Liver (tissue), 3 donors: ENCODE results near the gene GLOD4.

Source experiments
- ATF3 ChIP-seq: IDR thresholded peaks from 2 replicates; pipeline ENCODE4 v1.6.1; 2016; ENCODE audit warnings: antibody characterized with exemption
- CTCF ChIP-seq: fragments of 150-350 bp; IDR thresholded peaks from 2 replicates; pipeline ENCODE4 v1.5.1; 2017; ENCODE audit warnings: improper control_type of control experiment, low read depth, low read length; ENCODE audit not compliant: missing input control
- EGR1 ChIP-seq, 2 donors: IDR thresholded peaks; 2 replicates each; pipeline ENCODE4 v1.6.1; 2016 to 2018; ENCODE audit warnings: antibody characterized with exemption in 2 of 2, low read depth in 2 of 2
- FOXA2 ChIP-seq: IDR thresholded peaks from 2 replicates; pipeline ENCODE4 v1.6.1; 2016; ENCODE audit warnings: antibody characterized with exemption
- GABPA ChIP-seq, 2 donors: IDR thresholded peaks in 1 of 2; conservative IDR thresholded peaks in 1 of 2; 2 replicates each; pipeline ENCODE4 v1.6.1; 2016; ENCODE audit warnings: antibody characterized with exemption in 2 of 2, mild to moderate bottlenecking in 1 of 2, moderate library complexity in 1 of 2
- HNF4A ChIP-seq, 2 donors: conservative IDR thresholded peaks; 2 replicates each; pipeline ENCODE4 v1.6.1; 2016; ENCODE audit warnings: antibody characterized with exemption in 2 of 2, mild to moderate bottlenecking in 2 of 2
- HNF4G ChIP-seq: IDR thresholded peaks from 2 replicates; pipeline ENCODE4 v1.6.1; 2016; ENCODE audit warnings: antibody characterized with exemption
- JUND ChIP-seq, 2 donors: IDR thresholded peaks; 2 replicates each; pipeline ENCODE4 v1.6.1; 2016; ENCODE audit warnings: antibody characterized with exemption in 2 of 2
- MAX ChIP-seq: IDR thresholded peaks from 2 replicates; pipeline ENCODE4 v1.6.1; 2016; ENCODE audit warnings: antibody characterized with exemption
- REST ChIP-seq: IDR thresholded peaks from 2 replicates; pipeline ENCODE4 v1.6.1; 2016; ENCODE audit warnings: antibody characterized with exemption, mild to moderate bottlenecking
- TAF1 ChIP-seq: conservative IDR thresholded peaks from 2 replicates; pipeline ENCODE4 v1.6.1; 2016; ENCODE audit warnings: antibody characterized with exemption, mild to moderate bottlenecking
- YY1 ChIP-seq: IDR thresholded peaks from 2 replicates; pipeline ENCODE4 v1.6.1; 2016; ENCODE audit warnings: antibody characterized with exemption, mild to moderate bottlenecking
- ZBTB33 ChIP-seq: IDR thresholded peaks from 2 replicates; pipeline ENCODE4 v1.6.1; 2016; ENCODE audit warnings: antibody characterized with exemption
- donor health status: healthy.
- donor health status: healthy.

GRCh38 chr17:830950-831349 is 48.9 kb upstream of the GLOD4 start:
- TF ChIP-seq CTCF (no peak), TAF1 (no peak), FOXA2 (no peak), JUND (IDR thresholded peaks at IDR 0.05) (no peak), EGR1 (IDR thresholded peaks at IDR 0.05; ENCODE audit: low read depth in 2 of 2) (no peak), HNF4A (conservative IDR thresholded peaks at IDR 0.05) (no peak), ZBTB33 (no peak), ATF3 (no peak), HNF4G (no peak), GABPA (IDR thresholded peaks at IDR 0.05 in 1 of 2, conservative IDR thresholded peaks at IDR 0.05 in 1 of 2) (no peak), REST (no peak), MAX (no peak), YY1 (no peak)
